ENCODE results near the gene NEUROD6. TPM values are rescaled to one million over a fixed set of nuclear protein-coding genes. Genes with fewer than 3 reads are reported as not detected.
A peak's percentile ranks its signal among the peaks of the same experiment; 100 is the strongest.

Gene NEUROD6
- total RNA-seq = 0.30 TPM

- DNase-seq = no peak
Observed at GRCh38 chr7:31340603-31341002, at the start of gene NEUROD6. NEUROD6 (minus strand) TSS chr7:31340726; CDS start chr7:31339268, 1,458 bp downstream.

- no peak for DNase-seq
Observed at GRCh38 chr7:31384466-31384865, 43.9 kb upstream of the NEUROD6 start.

GRCh38 chr7:31382722-31383121, 42.2 kb upstream of the NEUROD6 start:
- no peak for DNase-seq

- peak; percentile 30 for DNase-seq
Observed at GRCh38 chr7:31373337-31374289, 33.1 kb upstream of the NEUROD6 start.

GRCh38 chr7:31372231-31372959, 31.9 kb upstream of the NEUROD6 start:
- no peak for DNase-seq

GRCh38 chr7:31371621-31372020, 31.1 kb upstream of the NEUROD6 start:
- DNase-seq = no peak

GRCh38 chr7:31370609-31371008, 30.1 kb upstream of the NEUROD6 start:
- no peak for DNase-seq

GRCh38 chr7:31368620-31369019, 28.1 kb upstream of the NEUROD6 start:
- no peak for DNase-seq

- no peak for DNase-seq
Observed at GRCh38 chr7:31363496-31363895, 23.0 kb upstream of the NEUROD6 start.

GRCh38 chr7:31363051-31363450, 22.5 kb upstream of the NEUROD6 start:
- DNase-seq = no peak

- no peak for DNase-seq
Observed at GRCh38 chr7:31362401-31362800, 21.9 kb upstream of the NEUROD6 start.

GRCh38 chr7:31358467-31358866, 17.9 kb upstream of the NEUROD6 start:
- DNase-seq = no peak

GRCh38 chr7:31345421-31345820, 4.9 kb upstream of the NEUROD6 start:
- DNase-seq = no peak

GRCh38 chr7:31343516-31344305, 3.2 kb upstream of the NEUROD6 start:
- DNase-seq = no peak

- DNase-seq = no peak
Observed at GRCh38 chr7:31341141-31341540, 615 bp upstream of the NEUROD6 start.

GRCh38 chr7:31340051-31340450, 475 bp downstream of the NEUROD6 start:
- no peak for DNase-seq

- no peak for DNase-seq
Observed at GRCh38 chr7:31338706-31339105, 1.8 kb downstream of the NEUROD6 start.

- DNase-seq = no peak
Observed at GRCh38 chr7:31337002-31337565, 3.4 kb downstream of the NEUROD6 start.

GRCh38 chr7:31336202-31337001, 4.1 kb downstream of the NEUROD6 start:
- DNase-seq = no peak

- DNase-seq = no peak
Observed at GRCh38 chr7:31335884-31336201, 4.7 kb downstream of the NEUROD6 start.

- no peak for DNase-seq
Observed at GRCh38 chr7:31335161-31335856, 5.2 kb downstream of the NEUROD6 start.
